Measurements from ENCODE around the gene FOS.
"Not testable (repeated sequence)": the region's sequence is repeated elsewhere in the genome, so short reads cannot be mapped to it uniquely, and the experiment has no call there.

Gene FOS

GRCh38 chr14:75278422-75279152, at the start of gene FOS:
TSS of gene FOS (plus strand) at chr14:75278828. CDS start at chr14:75278983, 155 bp downstream.
- peak; percentile 75 for DNase-seq

- no peak for DNase-seq
These were observed 48.9 kb upstream of the FOS start for GRCh38 chr14:75229661-75230139.

- DNase-seq, result no peak
These were observed 48.4 kb upstream of the FOS start for GRCh38 chr14:75230140-75230792.

- DNase-seq, result no peak
These were observed 47.3 kb upstream of the FOS start for GRCh38 chr14:75231320-75231719.

GRCh38 chr14:75232191-75232590, 46.4 kb upstream of the FOS start:
- no peak for DNase-seq

- no peak for DNase-seq
These were observed 46.0 kb upstream of the FOS start for GRCh38 chr14:75232597-75232996.

GRCh38 chr14:75234173-75235115, 44.2 kb upstream of the FOS start:
- DNase-seq, result no peak

- DNase-seq, result not testable (repeated sequence)
These were observed 43.4 kb upstream of the FOS start for GRCh38 chr14:75235198-75235597.

- DNase-seq, result no peak
These were observed 42.2 kb upstream of the FOS start for GRCh38 chr14:75236467-75236866.

- DNase-seq, result no peak
These were observed 41.7 kb upstream of the FOS start for GRCh38 chr14:75236901-75237419.

- no peak for DNase-seq
These were observed 39.7 kb upstream of the FOS start for GRCh38 chr14:75238756-75239455.

GRCh38 chr14:75240781-75241180, 37.8 kb upstream of the FOS start:
- DNase-seq, result no peak

GRCh38 chr14:75242546-75243273, 35.9 kb upstream of the FOS start:
- no peak for DNase-seq

GRCh38 chr14:75244121-75244520, 34.5 kb upstream of the FOS start:
- no peak for DNase-seq

- DNase-seq, result no peak
These were observed 31.9 kb upstream of the FOS start for GRCh38 chr14:75246546-75247285.

- no peak for DNase-seq
These were observed 31.2 kb upstream of the FOS start for GRCh38 chr14:75247286-75247922.

- no peak for DNase-seq
These were observed 30.7 kb upstream of the FOS start for GRCh38 chr14:75247939-75248338.

- DNase-seq, result peak; percentile 70
These were observed 29.2 kb upstream of the FOS start for GRCh38 chr14:75249251-75249957.

GRCh38 chr14:75249958-75250336, 28.7 kb upstream of the FOS start:
- no peak for DNase-seq

- DNase-seq, result no peak
These were observed 27.8 kb upstream of the FOS start for GRCh38 chr14:75250800-75251199.

All from NCI-H187 treated with DMSO at 0.1 percent for 48 hours (cell line).